Measurements from ENCODE around the gene C16orf86.

Gene C16orf86, protein sequence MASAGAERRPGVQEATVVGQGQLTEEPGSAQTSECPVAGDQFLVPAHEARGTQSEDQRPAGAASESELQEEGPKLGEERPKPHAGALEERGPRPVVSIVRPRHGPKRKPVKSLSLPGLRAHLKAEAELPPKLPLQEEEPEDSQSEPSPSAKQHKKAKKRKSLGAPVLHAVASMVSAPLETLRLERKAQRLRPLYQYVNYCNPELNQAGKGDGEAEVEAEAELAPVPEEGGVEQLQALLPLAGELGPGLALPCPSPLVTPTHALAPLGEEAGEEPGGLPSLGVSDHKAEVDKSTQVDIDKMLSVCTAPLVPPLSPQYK

DNA sequence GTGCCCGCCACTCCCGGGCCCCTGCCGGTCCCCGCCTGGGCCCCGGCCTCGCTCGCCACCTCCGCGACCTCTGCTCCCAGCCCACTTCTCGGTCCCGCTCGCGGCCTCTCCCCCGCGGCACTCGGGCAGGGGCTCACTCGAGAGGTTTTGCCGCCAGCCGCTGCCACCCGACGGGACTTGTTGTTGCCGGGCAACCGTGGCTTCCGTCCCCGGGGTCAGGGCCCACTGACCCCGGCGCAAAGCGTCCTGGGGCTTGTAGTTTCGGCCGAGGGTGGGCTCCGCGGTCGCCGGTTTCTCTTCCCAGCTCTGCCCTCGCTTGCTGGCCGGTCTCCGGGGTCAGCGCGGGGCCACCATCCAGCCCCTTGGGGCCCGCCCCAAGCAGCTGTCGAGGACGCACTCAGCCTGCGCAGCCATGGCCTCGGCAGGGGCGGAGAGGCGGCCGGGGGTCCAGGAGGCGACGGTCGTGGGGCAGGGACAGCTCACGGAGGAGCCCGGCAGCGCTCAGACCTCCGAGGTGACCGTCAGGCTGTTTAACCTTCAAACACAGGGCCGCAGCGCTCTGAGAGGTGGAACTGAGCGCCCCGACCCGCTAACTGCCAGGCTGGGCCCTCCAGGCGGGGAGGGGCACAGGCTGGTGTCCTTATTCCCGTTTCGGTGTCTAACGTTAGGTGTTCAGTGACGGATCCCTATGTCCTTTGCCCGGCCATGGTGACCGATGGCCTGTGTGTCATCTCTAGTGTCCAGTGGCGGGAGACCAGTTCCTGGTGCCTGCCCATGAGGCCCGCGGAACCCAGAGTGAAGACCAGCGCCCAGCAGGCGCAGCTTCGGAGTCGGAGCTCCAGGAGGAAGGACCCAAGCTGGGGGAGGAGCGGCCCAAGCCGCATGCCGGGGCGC is at the start of gene C16orf86, which contains the start of gene ENKD1:
Gene C16orf86 (plus strand): TSS at position 256 of the 894 bp plus-strand sequence. CDS start 157 bp downstream, at position 413.
Gene ENKD1 (minus strand): TSS at position 192 of the 894 bp plus-strand sequence. CDS start 308 bp downstream, outside the sequence.
- DNase-seq: peak; percentile 80

DNA sequence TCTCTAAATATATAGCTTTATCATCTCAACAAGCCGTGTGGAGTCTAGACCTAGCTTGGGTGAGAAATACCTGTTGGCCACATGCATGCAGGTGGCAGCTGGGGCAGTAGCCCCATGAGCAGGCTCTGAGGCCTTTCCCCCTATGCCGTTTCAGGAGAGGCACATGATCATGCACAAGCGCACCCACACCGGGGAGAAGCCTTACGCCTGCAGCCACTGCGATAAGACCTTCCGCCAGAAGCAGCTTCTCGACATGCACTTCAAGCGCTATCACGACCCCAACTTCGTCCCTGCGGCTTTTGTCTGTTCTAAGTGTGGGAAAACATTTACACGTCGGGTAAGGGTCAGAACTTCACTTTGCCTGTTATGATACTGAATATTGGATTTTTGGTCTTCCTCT is 38.4 kb upstream of the C16orf86 start:
- DNase-seq: no peak

DNA sequence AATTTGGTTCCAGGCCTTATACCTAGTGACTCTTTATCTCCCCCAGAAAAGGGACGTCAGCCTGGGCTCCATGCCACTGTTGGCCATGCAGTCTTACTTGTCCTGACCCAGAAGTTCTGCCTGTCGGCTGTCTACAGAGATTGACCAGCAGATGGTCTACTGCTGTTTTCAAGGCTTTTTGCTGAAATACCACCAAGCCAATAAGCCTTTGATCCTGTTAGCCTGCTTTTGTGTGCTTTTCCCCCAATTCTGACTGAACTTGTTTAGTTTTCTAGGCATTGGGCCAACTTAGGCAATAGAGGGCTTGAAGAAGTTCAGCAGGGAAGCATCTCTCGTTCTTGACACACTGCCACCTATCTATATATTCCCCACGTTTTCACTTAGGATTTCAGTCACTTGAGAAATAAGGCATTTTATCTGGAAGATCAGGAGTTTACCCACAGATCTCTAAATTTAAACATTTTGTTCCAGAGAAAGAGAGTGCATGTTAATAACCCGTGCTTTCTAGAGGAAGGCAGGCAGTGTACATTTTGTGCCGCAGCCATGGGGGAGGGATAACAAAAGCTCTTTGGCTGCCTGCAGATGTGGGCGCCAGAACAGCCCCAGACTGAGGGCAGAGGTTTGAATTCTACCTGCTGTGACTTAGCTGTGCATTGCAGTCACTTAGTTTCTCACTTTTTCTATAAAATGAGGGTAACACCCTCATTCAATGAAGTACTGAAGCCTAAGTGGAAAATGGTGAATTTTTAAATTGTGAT is 34.0 kb upstream of the C16orf86 start:
- DNase-seq: peak; percentile 58

DNA sequence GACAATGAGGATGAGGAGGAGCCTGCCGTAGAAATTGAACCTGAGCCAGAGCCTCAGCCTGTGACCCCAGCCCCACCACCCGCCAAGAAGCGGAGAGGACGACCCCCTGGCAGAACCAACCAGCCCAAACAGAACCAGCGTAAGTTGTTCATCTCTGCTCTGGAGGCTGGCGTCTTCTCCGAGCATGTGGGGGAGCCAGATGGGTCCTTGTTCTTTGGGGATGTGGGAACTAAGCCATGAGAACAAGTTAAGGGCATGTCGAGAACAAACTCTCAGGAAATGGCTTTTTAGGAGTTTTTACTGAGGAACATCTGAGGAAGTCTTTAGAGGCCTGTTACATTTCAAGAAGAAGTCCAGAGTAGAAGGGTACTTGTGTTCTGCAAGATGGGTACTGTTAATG is 29.9 kb upstream of the C16orf86 start:
- no peak for DNase-seq

DNA sequence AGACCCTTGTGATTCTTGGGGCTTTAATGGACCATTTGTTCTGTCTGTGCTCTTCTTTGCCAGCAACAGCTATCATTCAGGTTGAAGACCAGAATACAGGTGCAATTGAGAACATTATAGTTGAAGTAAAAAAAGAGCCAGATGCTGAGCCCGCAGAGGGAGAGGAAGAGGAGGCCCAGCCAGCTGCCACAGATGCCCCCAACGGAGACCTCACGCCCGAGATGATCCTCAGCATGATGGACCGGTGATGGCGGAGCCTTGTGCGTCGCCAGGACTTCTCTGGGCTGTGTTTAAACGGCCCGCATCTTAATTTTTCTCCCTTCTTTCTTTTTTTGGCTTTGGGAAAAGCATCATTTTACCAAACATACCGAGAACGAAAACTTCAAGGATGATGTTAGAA is 29.0 kb upstream of the C16orf86 start:
- no peak for DNase-seq

DNA sequence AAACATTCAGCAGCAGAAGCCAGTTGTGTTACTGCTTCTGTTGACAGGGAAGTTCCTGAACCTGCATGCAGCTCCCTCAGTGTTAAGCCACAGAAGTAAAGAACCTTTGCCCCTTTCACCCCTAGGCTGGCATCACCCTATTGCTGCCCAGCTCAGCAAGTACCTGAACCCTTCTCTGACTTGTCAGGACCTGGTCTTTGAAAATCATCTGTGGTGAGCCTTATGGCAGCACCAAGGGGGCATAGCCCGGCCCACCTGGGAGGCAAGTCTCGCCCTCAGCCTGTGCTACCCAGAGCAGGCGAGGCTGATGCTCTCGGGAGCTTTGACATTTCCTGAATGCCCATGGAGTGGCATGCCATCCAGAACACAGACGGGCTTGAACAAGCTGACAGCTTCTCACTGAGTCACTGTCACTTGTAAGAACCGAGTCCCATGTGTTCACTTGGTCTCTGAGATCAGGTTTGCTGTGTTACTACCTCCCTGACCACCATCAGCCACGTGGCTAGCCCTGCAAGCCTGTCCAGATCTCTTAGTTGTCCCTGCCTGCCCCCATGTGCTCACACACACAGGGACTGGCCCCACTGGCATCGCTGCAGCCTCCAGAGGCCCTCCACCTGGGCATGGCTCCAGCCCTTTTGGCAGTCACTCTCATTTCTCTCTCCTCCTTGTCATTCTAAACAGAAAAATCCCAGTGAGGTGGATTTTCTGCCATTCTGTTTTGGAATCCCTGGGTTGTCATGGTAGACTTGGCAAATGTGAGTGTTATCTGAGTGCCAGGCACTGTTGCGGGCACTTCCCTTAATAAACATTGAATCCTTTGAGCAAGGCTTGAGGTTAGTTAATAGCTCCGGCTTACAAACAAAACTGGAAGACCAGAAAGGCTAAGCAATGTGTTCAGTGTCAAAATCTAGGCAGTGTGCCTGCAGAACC is 24.6 kb upstream of the C16orf86 start:
- peak; percentile 83 for DNase-seq

DNA sequence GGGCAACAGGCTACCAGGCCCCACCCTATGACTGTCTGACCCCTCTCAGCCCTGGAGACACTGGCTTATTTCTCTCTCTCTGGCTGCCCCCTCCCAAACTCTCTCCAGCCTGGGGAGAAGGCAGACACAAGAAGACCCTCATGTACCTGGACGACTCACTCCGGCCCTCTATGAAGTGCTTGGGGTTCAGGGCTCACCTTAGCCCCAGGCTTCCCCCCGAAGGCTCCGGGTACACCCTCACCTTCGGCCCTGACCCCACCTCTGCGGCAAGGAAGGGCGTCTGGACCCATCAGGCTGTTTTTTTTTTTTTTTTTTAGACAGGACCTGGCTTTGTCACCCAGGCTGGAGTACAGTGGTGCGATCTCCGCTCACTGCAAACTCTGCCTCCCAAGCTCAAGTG is 22.6 kb upstream of the C16orf86 start:
- DNase-seq: no peak

DNA sequence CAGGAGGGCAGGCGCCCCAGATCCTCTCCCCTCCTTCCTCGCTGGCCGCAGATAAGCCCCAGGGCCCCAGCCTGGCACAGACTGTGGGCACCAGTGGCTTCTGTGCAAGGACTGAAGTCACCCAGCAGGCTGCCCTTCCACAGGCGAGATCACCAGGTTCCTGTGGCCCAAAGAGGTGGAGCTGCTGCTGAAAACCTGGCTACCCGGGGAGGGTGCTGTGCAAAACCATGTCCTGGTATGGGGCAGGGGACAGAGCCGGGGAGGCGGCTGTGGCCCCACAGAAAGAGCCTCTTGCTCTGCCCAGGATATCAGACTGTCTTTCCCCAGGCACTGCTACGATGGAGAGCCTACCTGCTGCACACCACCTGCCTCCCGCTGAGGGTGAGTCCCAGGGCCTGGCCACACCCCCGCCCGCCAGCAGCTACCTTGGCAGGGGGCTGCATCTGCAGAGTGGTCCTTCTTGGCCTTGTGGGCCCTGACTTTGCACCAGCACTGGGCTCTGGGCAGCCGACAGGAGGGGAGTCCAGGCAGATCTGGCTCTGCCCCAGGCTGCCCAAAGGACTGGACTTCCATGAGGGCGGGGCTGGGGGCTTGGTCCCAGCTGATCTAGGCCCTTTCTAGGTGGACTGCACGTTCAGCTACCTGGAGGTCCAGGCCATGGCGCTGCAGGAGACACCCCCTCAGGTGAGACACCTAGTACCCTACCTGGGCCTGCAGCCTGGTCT is 21.1 kb upstream of the C16orf86 start:
- DNase-seq: no peak

DNA sequence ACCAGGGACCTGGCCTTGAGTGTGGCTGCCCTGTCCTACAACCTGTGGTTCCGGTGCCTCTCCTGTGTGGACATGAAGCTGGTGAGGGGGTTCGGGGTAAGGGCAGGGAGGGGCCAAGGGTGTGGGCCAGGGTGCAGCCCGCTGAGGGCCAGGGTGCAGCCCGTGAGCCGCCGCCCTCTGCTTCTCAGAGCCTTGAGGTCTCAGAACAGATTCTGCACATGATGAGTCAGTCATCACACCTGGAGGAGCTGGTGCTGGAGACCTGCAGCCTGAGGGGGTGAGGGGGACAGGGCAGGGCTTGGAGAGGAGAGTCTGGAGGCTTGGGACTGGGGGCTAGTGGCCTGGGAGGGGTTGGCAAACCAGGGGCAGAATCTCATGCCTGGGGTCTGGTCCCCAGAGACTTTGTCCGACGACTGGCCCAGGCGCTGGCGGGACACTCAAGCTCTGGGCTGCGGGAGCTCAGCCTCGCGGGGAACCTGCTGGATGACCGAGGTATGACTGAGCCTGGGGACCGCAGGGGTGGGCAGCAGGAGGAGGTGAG is 19.4 kb upstream of the C16orf86 start:
- no peak for DNase-seq

DNA sequence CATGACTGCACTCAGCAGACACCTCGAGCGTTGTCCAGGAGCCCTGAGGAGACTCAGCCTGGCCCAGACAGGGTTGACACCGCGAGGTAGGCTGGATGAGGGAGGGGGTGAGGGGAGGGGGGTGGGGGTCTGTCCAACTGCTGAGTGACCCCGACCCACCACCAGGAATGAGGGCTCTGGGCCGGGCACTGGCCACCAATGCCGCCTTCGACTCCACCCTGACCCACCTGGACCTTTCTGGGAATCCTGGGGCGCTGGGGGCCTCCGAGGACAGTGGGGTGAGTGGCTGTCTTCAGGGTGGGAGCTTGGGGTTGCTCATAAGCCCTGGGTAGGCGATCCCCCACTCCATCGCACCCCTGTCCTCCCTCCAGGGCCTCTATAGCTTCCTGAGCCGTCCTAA is 18.9 kb upstream of the C16orf86 start:
- DNase-seq: no peak

DNA sequence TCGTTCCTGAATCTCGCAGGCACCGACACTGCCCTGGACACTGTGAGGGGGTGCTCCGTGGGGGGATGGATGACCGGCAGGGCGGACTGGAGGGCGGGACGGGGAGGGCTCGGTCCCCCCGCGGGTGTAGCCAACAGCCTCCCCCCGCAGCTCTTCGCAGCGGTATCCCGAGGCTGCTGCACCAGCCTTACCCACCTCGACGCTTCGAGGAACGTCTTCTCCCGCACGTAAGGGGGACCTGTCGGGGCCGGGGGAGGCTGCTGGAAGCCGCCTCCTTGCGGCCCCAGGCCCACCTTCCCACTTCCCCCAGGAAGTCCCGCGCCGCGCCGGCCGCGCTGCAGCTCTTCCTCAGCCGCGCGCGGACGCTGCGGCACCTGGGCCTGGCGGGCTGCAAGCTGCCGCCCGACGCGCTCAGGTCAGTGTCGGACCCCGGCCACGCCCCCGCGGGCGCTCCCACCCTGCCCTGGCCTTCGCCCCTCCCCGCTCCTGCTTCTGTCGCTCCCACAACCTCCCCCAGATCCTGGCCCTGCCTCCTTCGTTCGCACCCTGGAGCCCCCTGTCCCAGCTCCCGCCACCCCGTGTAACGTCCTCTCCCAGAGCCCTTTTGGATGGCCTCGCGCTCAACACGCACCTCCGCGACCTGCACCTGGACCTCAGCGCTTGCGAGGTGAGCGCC is 18.4 kb upstream of the C16orf86 start:
- no peak for DNase-seq

DNA sequence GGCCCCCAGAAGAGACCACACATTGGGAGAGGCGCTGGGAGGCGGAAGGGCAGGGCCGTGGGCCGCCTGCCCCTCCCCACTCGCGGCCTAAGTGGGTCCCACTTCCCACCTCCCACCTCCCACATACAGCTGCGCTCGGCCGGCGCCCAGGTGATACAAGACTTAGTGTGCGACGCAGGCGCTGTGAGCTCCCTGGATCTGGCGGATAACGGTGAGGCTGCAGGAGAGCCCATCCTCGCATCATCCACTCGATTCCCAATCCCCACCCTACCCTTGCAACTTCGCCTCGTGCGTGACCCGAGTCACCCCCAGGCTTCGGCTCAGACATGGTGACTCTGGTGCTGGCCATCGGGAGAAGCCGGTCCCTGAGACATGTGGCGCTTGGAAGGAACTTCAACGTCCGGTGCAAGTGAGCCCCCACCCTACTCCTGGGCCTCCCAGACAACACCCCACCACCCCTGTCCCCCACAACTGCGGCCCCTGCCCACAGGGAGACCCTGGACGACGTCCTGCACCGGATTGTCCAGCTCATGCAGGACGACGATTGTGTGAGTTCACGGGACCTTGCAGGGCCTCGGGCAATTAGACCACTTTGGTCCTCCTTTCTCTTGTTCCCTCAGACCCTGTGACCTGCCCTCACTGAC is 17.7 kb upstream of the C16orf86 start:
- DNase-seq: no peak

DNA sequence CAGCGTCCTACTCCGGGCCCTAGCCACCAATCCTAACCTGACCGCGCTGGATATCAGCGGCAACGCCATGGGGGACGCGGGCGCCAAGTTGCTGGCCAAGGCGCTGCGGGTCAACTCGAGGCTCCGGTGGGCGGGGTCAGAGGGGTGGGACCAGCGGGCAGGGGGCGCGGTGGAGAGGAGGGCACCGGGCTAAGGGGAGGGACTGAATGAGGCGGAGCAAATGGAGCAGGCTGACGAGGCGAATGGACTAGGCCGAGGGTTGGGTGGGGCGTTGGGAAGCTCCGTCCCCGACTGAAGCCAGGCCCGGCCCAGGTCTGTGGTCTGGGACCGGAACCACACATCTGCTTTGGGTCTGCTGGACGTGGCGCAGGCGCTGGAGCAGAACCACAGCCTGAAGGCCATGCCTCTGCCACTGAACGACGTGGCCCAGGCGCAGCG is 17.1 kb upstream of the C16orf86 start:
- no peak for DNase-seq

DNA sequence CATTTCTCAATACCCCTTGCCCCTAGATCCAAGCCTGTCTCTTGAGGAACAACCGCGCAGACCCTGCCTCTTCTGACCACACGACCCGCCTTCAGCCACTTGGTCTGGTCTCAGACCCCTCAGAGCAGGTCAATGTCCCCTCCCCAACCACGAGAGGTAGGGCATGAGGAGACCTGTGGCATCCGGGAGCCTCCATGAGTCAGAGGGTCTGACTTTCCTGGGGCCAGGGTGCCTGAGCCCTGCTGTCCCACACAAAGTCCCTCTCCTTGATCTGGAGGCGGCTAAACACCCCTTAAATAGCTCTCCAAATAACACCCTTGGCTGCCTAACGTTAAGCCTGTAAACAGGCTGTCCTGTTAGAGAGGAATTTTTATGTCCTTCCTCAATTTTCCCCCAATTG is 16.6 kb upstream of the C16orf86 start:
- no peak for DNase-seq

DNA sequence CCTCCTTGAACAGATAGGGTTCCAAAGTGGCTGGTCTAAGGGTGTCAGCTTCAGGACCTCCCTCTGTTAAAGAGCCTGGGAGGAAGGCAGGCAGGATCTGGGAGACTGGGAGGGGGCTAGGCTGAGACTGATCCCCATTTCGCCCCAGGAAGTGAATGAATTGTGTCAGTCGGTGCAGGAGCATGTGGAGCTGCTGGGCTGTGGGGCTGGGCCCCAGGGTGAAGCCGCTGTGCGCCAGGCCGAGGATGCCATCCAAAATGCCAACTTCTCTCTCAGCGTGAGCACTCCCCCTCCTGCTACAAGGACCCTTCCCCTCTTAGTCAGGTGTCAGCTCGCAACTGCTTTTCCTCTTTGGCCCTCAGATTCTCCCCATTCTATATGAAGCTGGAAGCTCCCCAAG is 15.6 kb upstream of the C16orf86 start:
- no peak for DNase-seq

DNA sequence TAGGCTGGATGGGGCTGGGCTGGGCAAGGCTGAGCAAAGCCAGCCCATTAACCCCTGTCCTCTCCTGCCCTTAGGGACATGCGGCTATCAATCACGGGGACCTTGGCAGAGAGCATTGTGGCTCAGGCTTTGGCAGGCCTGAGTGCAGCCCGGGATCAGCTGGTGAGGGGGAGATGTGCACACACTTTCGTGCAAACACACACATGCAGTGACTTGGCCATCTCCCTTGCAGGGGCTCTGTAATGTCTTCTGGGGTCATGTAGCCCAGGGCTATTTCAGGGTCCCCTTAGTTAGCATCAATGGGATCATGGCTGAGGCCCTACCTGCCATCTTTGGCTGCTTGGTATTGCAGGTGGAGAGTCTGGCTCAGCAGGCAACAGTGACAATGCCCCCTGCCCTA is 14.8 kb upstream of the C16orf86 start:
- DNase-seq: no peak

DNA sequence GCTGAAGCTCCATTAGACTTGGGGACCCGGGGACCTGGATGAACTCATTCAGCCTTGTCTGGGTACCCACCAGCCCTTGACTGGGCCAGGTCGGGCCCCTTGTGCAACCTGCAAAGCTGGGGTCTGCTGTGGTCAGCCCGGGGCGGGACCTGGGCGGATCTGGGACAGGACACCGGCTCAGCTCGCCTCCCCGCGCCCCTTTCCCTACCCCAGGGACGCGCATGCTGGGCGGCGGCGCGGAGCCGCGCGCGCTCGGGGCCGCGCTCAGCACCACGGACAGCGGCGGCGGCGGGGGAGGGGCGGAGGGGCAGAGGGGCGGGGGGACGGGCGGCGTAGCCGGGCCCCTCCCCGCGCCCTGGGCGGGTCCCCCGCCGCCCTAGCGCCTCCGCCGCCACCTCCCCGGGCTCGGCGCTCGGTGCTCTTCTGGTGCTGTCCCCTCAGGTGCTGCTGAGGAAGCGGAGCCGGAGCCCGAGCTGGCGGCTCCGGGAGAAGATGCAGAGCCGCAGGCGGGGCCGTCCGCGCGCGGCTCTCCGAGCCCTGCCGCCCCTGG is 14.0 kb upstream of the C16orf86 start:
- peak; percentile 24 for DNase-seq

DNA sequence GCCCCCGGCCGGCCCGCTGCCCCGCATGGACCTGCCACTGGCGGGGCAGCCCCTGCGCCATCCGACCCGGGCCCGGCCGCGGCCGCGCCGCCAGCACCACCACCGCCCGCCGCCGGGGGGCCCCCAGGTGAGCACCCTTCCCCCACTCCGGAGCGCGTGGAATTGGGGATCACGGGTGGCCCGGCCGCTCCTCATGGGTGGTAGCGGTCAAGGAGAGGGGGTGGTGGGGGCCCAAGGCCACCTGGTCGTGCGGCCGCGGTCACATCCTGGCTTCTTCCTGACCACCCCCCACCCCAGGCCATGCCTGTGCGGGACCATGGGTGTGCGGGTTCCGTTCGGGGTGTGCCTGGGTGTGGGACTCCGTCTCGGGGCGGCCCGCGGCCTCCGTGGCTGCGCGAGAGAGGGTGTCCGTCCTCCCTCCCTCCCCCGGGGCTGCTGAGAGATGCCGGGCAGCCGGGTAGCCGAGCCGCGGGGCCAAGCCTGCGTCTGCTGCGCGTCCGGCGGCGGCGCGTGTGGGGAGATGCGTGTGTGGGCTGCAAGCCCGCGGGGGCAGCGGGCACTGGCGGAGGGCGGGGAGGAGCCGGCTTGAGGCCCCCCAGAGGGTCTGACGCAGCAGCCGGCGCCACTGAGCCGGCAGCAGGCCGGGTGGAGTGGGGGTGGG is 13.4 kb upstream of the C16orf86 start:
- no peak for DNase-seq
